T follicular helper cell (primary cell): ENCODE data around the gene CNOT1.
A peak's percentile ranks its signal among the peaks of the same experiment; 100 is the strongest.
"Not testable (repeated sequence)": the region's sequence is repeated elsewhere in the genome, so short reads cannot be mapped to it uniquely, and the experiment has no call there.

Experiments used
- DNase-seq: peaks from one replicate; pipeline ENCODE4 v3.0.0-alpha.2; 2020; ENCODE audit warnings: low read depth

CNOT1 gene

GRCh38 chr16:58502217-58502921 lies 127.3 kb downstream of the CNOT1 start:
- DNase-seq, result no peak

GRCh38 chr16:58501242-58502131 lies 128.1 kb downstream of the CNOT1 start:
- peak; percentile 37 for DNase-seq

GRCh38 chr16:58500430-58501241 lies 129.0 kb downstream of the CNOT1 start:
- DNase-seq, result no peak

DNA sequence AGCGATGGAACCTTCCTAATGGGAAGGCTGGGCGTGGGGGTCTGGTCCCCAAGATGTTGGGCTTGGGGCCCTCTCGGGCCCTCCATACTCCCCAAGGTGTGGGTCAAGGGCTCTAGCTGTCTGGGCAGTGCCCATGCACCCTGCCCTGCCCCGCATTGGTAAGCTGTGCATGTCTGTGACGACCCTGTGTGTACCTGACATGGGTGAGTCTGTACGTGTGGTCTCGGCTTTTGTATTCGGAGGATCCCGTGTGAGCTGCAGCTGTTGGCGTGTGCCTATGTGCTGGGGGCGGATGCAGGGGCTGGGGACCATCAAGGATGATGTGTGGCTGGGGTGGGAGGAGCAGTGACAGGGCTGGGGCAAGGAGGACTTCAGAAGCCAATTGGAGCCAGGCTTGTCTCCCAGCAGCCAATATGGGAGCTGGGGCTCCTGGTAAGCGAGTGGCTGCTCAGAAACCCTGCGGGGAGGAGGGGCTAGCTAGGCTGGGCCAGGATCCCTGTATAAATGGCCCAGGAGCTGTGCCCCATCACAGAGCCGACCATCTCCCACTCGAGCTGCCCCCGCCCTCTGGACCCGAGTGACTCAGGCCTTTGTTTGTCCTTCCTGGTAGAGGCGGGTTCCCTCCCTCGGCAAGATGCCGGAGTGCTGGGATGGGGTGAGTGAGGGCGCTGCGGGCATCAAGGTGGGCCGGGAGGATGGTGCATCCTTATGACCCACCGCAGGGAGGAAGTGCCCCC lies 129.8 kb downstream of the CNOT1 start, which contains the start of gene NDRG4:
NDRG4 (plus strand) TSS at position 529 of the 737 bp plus-strand sequence; CDS start at position 635, 106 bp downstream.
- peak; percentile 38 for DNase-seq

GRCh38 chr16:58499092-58499511 lies 130.5 kb downstream of the CNOT1 start:
- no peak for DNase-seq

- no peak for DNase-seq
Measured at GRCh38 chr16:58498341-58499091, 131.1 kb downstream of the CNOT1 start.

GRCh38 chr16:58497935-58498334 lies 131.7 kb downstream of the CNOT1 start:
- no peak for DNase-seq

- DNase-seq, result no peak
Measured at GRCh38 chr16:58497468-58497867, 132.2 kb downstream of the CNOT1 start.

DNA sequence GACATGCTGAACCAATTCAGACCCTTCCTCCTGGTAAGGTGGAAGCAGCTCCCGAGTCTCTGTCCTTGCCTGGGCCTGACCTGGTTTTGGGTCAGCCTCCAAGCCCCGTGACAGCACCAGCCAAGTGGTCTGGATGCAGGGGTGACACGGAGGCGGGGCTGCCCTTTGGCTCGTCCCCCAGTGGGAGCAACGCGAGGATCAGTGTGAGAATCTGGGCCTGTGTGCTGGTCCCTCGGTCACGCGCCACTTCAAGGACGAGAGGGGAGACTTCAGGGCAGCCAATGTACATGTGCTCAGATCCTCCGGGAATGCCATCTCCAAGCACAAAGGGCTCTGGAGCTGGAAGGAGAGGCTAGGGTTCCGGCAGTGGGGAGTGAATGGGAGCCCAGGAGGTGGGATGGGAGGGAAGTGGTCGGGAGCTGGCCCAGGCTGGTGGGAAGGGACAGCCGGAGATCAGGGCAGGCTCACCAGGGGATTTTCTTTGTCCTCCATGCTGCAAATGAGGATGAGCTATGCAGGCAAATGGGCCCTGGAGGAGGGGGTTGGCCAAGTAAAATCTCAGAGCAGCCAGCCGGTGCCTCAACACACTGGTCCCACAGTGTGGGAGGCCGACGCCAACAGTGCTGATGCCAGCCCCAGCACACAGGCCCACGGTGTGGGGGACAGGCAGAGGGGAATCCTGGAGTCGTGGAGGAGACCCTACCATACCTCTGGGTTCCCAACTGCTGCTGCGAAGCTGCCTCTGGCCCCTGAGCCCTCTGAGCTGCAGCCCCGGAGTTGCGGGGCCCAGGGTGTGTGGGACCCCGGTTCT lies 133.9 kb downstream of the CNOT1 start:
- no peak for DNase-seq

DNA sequence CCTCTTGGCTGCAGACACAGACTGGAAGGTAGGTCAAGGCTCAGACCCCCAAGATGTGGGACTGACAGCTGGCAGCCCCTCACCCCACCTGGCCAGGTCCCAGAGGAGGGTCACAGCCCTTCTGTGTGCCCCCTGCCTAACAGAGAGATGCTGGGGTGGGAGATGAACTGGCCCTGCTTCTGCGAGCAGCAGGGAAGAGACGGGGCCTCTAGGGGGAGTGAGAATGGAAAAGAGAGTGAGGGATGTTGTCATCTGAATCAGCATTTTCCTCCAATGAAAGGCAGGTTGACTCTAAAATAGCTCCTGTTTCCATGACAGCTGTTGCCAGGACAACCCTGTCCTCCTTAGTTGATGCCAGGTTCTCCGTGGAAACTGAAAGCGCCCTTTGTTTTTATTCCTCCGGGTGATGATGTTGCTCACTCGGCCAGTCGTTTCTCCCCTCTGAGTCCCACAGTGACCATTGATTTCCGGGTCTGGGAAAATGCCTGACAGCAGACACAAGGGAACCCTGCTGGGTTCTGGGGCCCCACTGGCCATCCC lies 134.6 kb downstream of the CNOT1 start:
- DNase-seq, result peak; percentile 67

GRCh38 chr16:58493756-58494431 lies 135.7 kb downstream of the CNOT1 start:
- DNase-seq, result no peak

DNA sequence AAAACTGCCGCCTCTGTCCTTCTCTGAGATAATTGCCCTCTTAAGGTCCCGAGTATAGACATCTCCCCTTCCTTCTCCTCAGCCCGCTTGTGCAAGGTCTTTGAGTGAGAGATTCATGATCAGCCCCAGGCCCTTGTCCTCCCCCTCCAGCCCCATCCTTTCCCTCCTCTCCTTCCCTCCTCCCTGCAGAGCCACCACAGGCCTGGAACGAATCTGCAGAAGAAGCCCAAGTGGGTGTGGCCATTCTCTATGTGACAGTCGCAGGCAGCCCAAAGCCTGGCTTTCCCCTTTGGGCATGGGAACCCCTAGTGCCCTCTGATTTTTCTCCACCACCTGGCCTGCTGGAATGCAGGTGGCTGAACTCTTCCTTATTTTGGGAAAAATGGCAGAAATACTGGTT lies 136.9 kb downstream of the CNOT1 start:
- DNase-seq, result no peak

DNA sequence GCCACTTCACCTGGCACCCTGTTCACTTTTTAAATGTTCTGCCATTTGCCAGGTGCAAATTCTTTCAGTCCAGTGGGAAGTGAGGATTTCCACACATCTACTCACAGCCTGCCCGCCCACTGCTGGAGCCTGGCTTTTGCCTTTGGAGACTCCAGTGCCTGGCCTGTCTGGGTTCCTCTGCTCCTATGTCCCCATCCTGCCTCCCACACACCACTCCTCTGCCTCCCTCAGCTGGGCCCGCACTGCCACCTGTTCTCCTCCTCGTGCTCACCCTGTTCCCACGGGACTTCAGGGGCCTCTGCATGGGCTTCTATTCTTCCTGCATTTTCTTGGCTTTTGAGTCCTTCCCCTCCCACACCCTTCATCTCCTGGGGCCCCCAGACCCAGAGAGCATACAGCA lies 137.6 kb downstream of the CNOT1 start:
- no peak for DNase-seq

- DNase-seq, result not testable (repeated sequence)
Measured at GRCh38 chr16:58490539-58490938, 139.1 kb downstream of the CNOT1 start.

DNA sequence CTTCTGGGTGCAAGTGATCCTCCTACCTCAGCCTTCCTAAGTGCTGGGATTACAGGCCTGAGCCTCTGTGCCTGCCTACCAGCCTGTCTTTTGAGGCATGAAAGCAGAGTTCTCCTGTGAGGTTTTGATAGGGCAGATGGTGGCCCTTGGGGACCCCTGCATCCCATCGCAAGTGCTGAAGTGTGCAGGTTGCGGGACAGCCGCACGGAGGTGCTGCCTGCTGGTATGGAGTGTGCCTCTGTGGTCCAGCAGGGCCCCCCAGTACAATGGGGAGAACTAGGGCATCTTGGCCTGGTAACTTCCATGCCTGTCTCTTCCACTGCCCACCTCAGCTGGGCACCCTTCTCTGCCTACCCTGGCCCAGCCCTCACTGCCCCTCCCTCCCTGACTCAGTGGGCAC lies 139.6 kb downstream of the CNOT1 start:
- DNase-seq, result no peak

- no peak for DNase-seq
Measured at GRCh38 chr16:58488531-58488930, 141.1 kb downstream of the CNOT1 start.

GRCh38 chr16:58487566-58488351 lies 141.9 kb downstream of the CNOT1 start:
- DNase-seq, result peak; percentile 54
